Esophagus muscularis mucosa (tissue), 4 donors: ENCODE results near the gene G6PD.

ENCODE experiments used
- CTCF ChIP-seq, 3 experiments: fragments of 200-600 bp in 2 of 3; fragments of 450-650 bp in 1 of 3; sonication (generic) in 2 of 3; IDR thresholded peaks; one replicate each; pipeline ENCODE4 v1.5.1; 2017 to 2019; ENCODE audit warnings: antibody characterized with exemption in 3 of 3, mild to moderate bottlenecking in 2 of 3, moderate library complexity in 1 of 3
- EP300 ChIP-seq: sonication (generic); formaldehyde crosslinking; IDR thresholded peaks from one replicate; pipeline ENCODE4 v1.6.1; 2017; ENCODE audit warnings: antibody characterized with exemption
- POLR2A ChIP-seq: fragments of 450-650 bp; IDR thresholded peaks from one replicate; pipeline ENCODE4 v1.6.1; 2017; ENCODE audit warnings: antibody characterized with exemption, moderate library complexity, mild to moderate bottlenecking, low read depth
- POLR2AphosphoS5 ChIP-seq, 2 donors: sonication (generic); formaldehyde crosslinking; IDR thresholded peaks; one replicate each; pipeline ENCODE4 v1.6.1; 2017; ENCODE audit warnings: antibody characterized with exemption in 2 of 2

- TF ChIP-seq POLR2AphosphoS5 (IDR thresholded peaks at IDR 0.05): no peak
- no peak for TF ChIP-seq CTCF (IDR thresholded peaks at IDR 0.05)
- TF ChIP-seq EP300: no peak
- no peak for TF ChIP-seq POLR2A
Measured at GRCh38 chrX:154483325-154483724, 63.3 kb downstream of the G6PD start.
